AG04450 (cell line): ENCODE data around the gene LPAR3. TPM values are rescaled to one million over a fixed set of nuclear protein-coding genes. Genes with fewer than 3 reads are reported as not detected.

Source experiments
- CTCF ChIA-PET: fragments of 300-600, 350-600 bp; formaldehyde crosslinking; extraction: SDS; loops from one replicate; lab custom pipeline; 2022; ENCODE audit warnings: antibody characterized with exemption, inconsistent platforms; lab: Charles Lee
- POLR2A ChIA-PET: fragments of 350-600 bp; formaldehyde crosslinking; extraction: SDS; loops from one replicate; lab custom pipeline; 2021; ENCODE audit warnings: antibody characterized with exemption, inconsistent platforms; lab: Yijun Ruan, JAX
- DNase-seq: peaks from one replicate; pipeline ENCODE4 v3.0.0-alpha.2; 2011; ENCODE audit warnings: low read depth, low spot score
- H3K27ac ChIP-seq: one replicate; pipeline ENCODE4 v1.5.1; 2012; ENCODE audit warnings: low read depth, low read length, control low read depth
- H3K27me3 ChIP-seq: one replicate; pipeline ENCODE4 v1.6.0; 2012; ENCODE audit warnings: low read length; ENCODE audit not compliant: control insufficient read depth, insufficient read depth
- H3K4me3 ChIP-seq: 2 replicates; pipeline ENCODE4 v1.5.1; 2011; ENCODE audit warnings: mild to moderate bottlenecking, low read depth, low read length, control low read depth
- H3K9me3 ChIP-seq: 2 replicates; pipeline ENCODE4 v1.5.1; 2012; ENCODE audit warnings: low read length; ENCODE audit not compliant: control insufficient read depth, insufficient read depth
- polyA plus RNA-seq: library from polyadenylated mRNA; depleted of rRNA; stranded (reverse); fragments of >200 nt; gene quantifications from 2 replicates; pipeline ENCODE4 v1.2.3, GENCODE V29; 2011
- TF ChIP-seq, protein P1 (sequence below): IDR thresholded peaks from 2 replicates; pipeline ENCODE4 v1.5.1; 2011; ENCODE audit warnings: low read depth, low read length, control low read depth, inconsistent platforms

Gene LPAR3
- polyA plus RNA-seq, 1 experiment = 3.5 TPM

GRCh38 chr1:84823511-84823910, 69.5 kb downstream of the LPAR3 start:
- Histone ChIP-seq H3K27me3 (peaks cover 5% of the 10 kb centered on the region), H3K27ac (no peak overlapping the region), H3K4me3 (no peak overlapping the region), H3K9me3 (no peaks in the 10 kb centered on the region)
- POLR2A ChIA-PET = no interaction called here
- TF ChIP-seq, protein P1, sequence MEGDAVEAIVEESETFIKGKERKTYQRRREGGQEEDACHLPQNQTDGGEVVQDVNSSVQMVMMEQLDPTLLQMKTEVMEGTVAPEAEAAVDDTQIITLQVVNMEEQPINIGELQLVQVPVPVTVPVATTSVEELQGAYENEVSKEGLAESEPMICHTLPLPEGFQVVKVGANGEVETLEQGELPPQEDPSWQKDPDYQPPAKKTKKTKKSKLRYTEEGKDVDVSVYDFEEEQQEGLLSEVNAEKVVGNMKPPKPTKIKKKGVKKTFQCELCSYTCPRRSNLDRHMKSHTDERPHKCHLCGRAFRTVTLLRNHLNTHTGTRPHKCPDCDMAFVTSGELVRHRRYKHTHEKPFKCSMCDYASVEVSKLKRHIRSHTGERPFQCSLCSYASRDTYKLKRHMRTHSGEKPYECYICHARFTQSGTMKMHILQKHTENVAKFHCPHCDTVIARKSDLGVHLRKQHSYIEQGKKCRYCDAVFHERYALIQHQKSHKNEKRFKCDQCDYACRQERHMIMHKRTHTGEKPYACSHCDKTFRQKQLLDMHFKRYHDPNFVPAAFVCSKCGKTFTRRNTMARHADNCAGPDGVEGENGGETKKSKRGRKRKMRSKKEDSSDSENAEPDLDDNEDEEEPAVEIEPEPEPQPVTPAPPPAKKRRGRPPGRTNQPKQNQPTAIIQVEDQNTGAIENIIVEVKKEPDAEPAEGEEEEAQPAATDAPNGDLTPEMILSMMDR = no peak
- DNase-seq = no peak
- CTCF ChIA-PET = no interaction called here

DNA sequence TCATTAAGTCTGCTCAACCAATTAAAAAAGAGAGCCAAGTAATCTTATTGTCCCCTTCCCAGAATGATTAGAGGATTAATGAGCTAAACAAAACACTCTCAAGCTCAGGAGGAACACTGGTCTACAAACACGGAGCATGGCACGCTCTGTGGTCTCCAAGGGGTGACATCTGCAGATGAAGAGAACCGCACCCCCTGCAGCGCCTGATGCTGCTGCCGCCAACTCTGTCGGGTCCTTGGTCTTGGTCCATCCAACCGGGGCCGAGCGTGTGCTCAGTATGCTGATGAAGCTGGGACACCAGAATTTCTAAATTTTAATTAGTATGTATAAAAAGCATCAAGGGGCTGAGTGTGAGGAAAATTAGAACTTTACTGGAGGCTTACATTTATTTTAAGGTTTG, 82.7 kb downstream of the LPAR3 start:
- Histone ChIP-seq H3K27me3 (peaks cover 3% of the 10 kb centered on the region), H3K4me3 (no peak overlapping the region), H3K9me3 (no peaks in the 10 kb centered on the region), H3K27ac (no peak overlapping the region)
- TF ChIP-seq, protein P1 = no peak
- DNase-seq = no peak
- ChIA-PET CTCF (no interaction called here), POLR2A (no interaction called here)

DNA sequence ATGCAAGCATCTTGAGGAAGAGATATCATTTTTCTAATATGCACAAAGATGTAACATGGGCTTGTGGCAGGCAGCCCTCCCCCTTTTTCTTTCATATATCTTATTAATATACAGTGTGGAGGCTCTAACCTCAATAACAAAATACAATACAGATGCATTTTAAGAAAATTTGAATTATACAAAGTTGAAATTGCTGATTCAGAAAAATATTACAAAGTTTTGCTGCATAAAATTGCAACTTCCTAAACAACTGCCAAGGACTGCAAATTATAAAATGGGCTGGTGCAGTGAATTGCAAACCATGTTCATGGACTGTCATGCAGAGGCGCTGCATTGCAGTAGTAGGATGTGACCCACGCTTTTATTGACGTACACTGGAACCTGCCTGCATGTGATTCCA, 84.0 kb downstream of the LPAR3 start:
- Histone ChIP-seq H3K9me3 (no peaks in the 10 kb centered on the region), H3K27ac (no peak overlapping the region), H3K4me3 (no peak overlapping the region), H3K27me3 (peaks cover 5% of the 10 kb centered on the region)
- POLR2A ChIA-PET = no interaction called here
- CTCF ChIA-PET = no interaction called here
- DNase-seq = no peak
- TF ChIP-seq, protein P1 = no peak

GRCh38 chr1:84803604-84804003, 89.4 kb downstream of the LPAR3 start:
- Histone ChIP-seq H3K27me3 (peaks cover 10% of the 10 kb centered on the region), H3K9me3 (no peaks in the 10 kb centered on the region), H3K27ac (no peak overlapping the region), H3K4me3 (no peak overlapping the region)
- POLR2A ChIA-PET = no interaction called here
- CTCF ChIA-PET = interaction anchor here (0.9 kb wide), 1 partner anchor 32 kb away, joined by 3 read pairs; no protein-coding TSS in a partner anchor
- no peak for DNase-seq
- TF ChIP-seq, protein P1 = no peak

DNA sequence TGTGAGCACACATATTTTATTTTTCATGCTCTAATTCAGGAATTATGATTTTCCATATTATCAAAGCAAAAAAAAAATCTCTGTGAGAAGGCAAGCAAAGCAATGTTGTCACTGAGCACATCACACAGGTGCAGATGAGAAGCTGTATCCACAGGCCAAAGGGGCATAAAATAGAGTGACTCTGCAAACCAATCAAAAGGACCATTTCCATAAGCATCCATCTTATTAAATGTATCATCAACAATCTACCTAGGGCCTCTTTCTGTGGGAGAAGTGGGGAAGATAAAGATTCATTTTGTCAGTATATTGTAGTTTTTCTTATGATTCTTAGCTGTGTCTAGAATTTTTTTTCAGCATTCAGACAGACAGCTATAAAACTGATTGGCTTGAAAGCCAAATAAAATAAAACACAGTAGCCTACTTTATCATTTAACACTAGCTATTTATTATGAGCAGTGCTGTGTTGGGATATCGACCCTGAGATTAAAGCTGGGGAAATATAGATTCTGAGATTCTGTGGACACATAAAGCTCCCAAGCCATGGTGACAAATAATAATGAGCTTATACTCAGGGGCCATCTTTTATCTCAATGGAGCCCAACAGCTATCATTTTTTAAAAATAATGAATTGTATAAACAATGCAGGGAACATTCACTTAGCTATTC, 90.3 kb downstream of the LPAR3 start:
- TF ChIP-seq, protein P1 = no peak
- Histone ChIP-seq H3K27ac (no peak overlapping the region), H3K9me3 (no peaks in the 10 kb centered on the region), H3K27me3 (peaks cover 10% of the 10 kb centered on the region), H3K4me3 (no peak overlapping the region)
- no peak for DNase-seq
- ChIA-PET CTCF (interaction anchor here (1.1 to 1.6 kb wide), 2 partner anchors 20 to 31 kb away, joined by 4 to 5 read pairs; no protein-coding TSS in a partner anchor), POLR2A (no interaction called here)
